MM.1S (cell line): Measurements from ENCODE around the gene EFEMP2.
"Not testable (repeated sequence)": the region's sequence is repeated elsewhere in the genome, so short reads cannot be mapped to it uniquely, and the experiment has no call there.

Source experiments
- DNase-seq: peaks from one replicate; pipeline ENCODE4 v3.0.0-alpha.2; 2015
- H2AFZ ChIP-seq: fragments of 300-600 bp; sonication (generic); 2 replicates; pipeline ENCODE4 v1.6.0; 2016; ENCODE audit warnings: antibody characterized with exemption, low read length
- H3F3A ChIP-seq: fragments of 300-600 bp; sonication (generic); 2 replicates; pipeline ENCODE4 v1.6.1; 2016; ENCODE audit warnings: mild to moderate bottlenecking, antibody characterized with exemption, low read length, moderate library complexity, mixed read lengths; ENCODE audit not compliant: insufficient read depth
- H3K27ac ChIP-seq: fragments of 300-600 bp; sonication (generic); 2 replicates; pipeline ENCODE4 v1.5.1; 2016; ENCODE audit warnings: mild to moderate bottlenecking, low read length
- H3K27me3 ChIP-seq: fragments of 300-600 bp; sonication (generic); replicated peaks from 2 replicates; pipeline ENCODE4 v1.6.0; 2016; ENCODE audit warnings: low read length; ENCODE audit not compliant: insufficient read depth
- H3K36me3 ChIP-seq: fragments of 300-600 bp; sonication (generic); replicated peaks from 2 replicates; pipeline ENCODE4 v1.6.1; 2016; ENCODE audit warnings: mild to moderate bottlenecking, low read length, mixed read lengths; ENCODE audit not compliant: insufficient read depth
- H3K4me1 ChIP-seq: fragments of 300-600 bp; sonication (generic); 2 replicates; pipeline ENCODE4 v1.6.1; 2016; ENCODE audit warnings: low read length, mixed read lengths
- H3K4me2 ChIP-seq: fragments of 300-600 bp; sonication (generic); 2 replicates; pipeline ENCODE4 v1.6.0; 2016; ENCODE audit warnings: low read depth, low read length
- H3K4me3 ChIP-seq: fragments of 300-600 bp; sonication (generic); 2 replicates; pipeline ENCODE4 v1.5.1; 2016; ENCODE audit warnings: low read length, mixed read lengths
- H3K79me2 ChIP-seq: fragments of 300-600 bp; sonication (generic); 2 replicates; pipeline ENCODE4 v1.6.1; 2016; ENCODE audit warnings: mixed run types, low read length, mixed read lengths
- H3K9ac ChIP-seq: fragments of 300-600 bp; sonication (generic); 2 replicates; pipeline ENCODE4 v1.6.1; 2016; ENCODE audit warnings: low read length, mixed read lengths
- H3K9me2 ChIP-seq: fragments of 300-600 bp; sonication (generic); replicated peaks from 2 replicates; pipeline ENCODE4 v1.6.1; 2016; ENCODE audit warnings: mild to moderate bottlenecking, low read length, mixed read lengths; ENCODE audit not compliant: insufficient read depth
- H3K9me3 ChIP-seq: fragments of 300-600 bp; sonication (generic); replicated peaks from 2 replicates; pipeline ENCODE4 v1.6.1; 2016; ENCODE audit warnings: mild to moderate bottlenecking, low read length, mixed read lengths; ENCODE audit not compliant: insufficient read depth
- H4K20me1 ChIP-seq: fragments of 300-600 bp; sonication (generic); 2 replicates; pipeline ENCODE4 v1.6.1; 2016; ENCODE audit warnings: mild to moderate bottlenecking, low read length, moderate library complexity, mixed read lengths; ENCODE audit not compliant: insufficient read depth
- EZH2 ChIP-seq: fragments of 300-600 bp; sonication (generic); optimal IDR thresholded peaks from 2 replicates; pipeline ENCODE3; 2017; ENCODE audit warnings: low read depth, mild to moderate bottlenecking, antibody characterized with exemption, low read length, mixed read lengths
- EZH2phosphoT487 ChIP-seq: fragments of 300-600 bp; sonication (generic); IDR thresholded peaks from 2 replicates; pipeline ENCODE4 v1.6.1; 2018; ENCODE audit warnings: antibody characterized with exemption, low read length
- TF ChIP-seq, protein P1 (sequence below): fragments of 300-600 bp; sonication (generic); IDR thresholded peaks from 2 replicates; pipeline ENCODE4 v1.5.1; 2016; ENCODE audit warnings: antibody characterized with exemption, low read length, mixed read lengths

Gene EFEMP2

DNA sequence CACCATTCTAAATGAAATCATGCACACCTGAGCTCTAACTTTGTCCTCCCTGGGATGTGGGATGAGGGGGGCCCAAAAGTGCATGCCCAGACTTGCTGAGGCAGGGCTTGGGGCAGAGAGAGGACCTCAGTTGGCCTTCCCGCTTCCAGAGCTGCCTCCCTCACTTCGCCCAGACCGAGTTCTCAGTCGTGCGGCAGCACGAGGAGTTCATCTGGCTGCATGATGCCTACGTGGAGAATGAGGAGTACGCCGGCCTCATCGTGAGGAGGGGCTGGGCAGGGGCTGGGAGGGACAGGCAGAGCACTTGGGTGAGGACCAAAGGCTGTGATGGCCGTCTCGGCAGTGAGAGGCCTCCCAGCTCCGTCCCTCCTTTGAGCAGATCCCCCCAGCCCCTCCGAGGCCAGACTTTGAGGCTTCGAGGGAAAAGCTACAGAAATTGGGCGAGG, 22.8 kb downstream of the EFEMP2 start:
- Histone ChIP-seq H3F3A (peaks cover 19% of the 10 kb centered on the region), H2AFZ (no peak overlapping the region), H4K20me1 (peaks cover 8% of the 10 kb centered on the region; the same call in 1 of the 2 replicates), H3K4me1 (no peaks in the 10 kb centered on the region), H3K27ac (no peak overlapping the region), H3K36me3 (peaks cover 12% of the 10 kb centered on the region), H3K27me3 (no peaks in the 10 kb centered on the region), H3K9me3 (no peaks in the 10 kb centered on the region), H3K9ac (no peak overlapping the region), H3K79me2 (peaks cover 11% of the 10 kb centered on the region), H3K4me2 (no peak overlapping the region), H3K4me3 (no peak overlapping the region), H3K9me2 (no peaks in the 10 kb centered on the region)
- TF ChIP-seq, protein P1, sequence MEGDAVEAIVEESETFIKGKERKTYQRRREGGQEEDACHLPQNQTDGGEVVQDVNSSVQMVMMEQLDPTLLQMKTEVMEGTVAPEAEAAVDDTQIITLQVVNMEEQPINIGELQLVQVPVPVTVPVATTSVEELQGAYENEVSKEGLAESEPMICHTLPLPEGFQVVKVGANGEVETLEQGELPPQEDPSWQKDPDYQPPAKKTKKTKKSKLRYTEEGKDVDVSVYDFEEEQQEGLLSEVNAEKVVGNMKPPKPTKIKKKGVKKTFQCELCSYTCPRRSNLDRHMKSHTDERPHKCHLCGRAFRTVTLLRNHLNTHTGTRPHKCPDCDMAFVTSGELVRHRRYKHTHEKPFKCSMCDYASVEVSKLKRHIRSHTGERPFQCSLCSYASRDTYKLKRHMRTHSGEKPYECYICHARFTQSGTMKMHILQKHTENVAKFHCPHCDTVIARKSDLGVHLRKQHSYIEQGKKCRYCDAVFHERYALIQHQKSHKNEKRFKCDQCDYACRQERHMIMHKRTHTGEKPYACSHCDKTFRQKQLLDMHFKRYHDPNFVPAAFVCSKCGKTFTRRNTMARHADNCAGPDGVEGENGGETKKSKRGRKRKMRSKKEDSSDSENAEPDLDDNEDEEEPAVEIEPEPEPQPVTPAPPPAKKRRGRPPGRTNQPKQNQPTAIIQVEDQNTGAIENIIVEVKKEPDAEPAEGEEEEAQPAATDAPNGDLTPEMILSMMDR = no peak
- no peak for TF ChIP-seq EZH2phosphoT487
- no peak for TF ChIP-seq EZH2
- no peak for DNase-seq

DNA sequence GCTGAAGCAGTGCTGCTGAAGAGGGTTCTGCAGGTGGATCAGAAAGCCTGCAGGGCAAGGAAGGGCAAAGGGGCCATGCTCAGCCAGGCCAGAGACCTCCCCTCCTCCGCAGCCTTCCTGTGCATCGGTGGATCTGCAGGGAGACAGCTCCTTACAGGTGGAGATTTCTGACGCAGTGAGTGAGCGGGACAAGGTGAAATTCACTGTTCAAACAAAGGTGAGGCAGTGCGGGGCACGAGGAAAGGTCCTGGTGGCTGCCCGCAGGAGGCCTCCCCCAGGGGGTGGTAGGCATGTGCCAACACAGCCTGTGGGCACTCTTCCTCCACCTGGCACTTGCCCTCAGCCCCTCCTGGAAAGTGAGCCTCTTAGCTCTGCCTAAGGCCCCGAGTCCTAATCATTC, 23.2 kb downstream of the EFEMP2 start:
- H4K20me1 ChIP-seq = peaks cover 4% of the 10 kb centered on the region; the same call in 1 of the 2 replicates
- no peaks in the 10 kb centered on the region for H3K9me2 ChIP-seq
- no peak for DNase-seq
- no peak overlapping the region for H2AFZ ChIP-seq
- H3K27me3 ChIP-seq = no peaks in the 10 kb centered on the region
- H3K9ac ChIP-seq = no peak overlapping the region
- TF ChIP-seq EZH2phosphoT487 (no peak), EZH2 (no peak)
- TF ChIP-seq, protein P1 = no peak
- no peaks in the 10 kb centered on the region for H3K9me3 ChIP-seq
- no peak overlapping the region for H3K4me3 ChIP-seq
- no peaks in the 10 kb centered on the region for H3K4me1 ChIP-seq
- no peak overlapping the region for H3K27ac ChIP-seq
- H3K36me3 ChIP-seq = peaks cover 8% of the 10 kb centered on the region
- H3K4me2 ChIP-seq = no peak overlapping the region
- H3K79me2 ChIP-seq = peaks cover 6% of the 10 kb centered on the region
- H3F3A ChIP-seq = peaks cover 15% of the 10 kb centered on the region

DNA sequence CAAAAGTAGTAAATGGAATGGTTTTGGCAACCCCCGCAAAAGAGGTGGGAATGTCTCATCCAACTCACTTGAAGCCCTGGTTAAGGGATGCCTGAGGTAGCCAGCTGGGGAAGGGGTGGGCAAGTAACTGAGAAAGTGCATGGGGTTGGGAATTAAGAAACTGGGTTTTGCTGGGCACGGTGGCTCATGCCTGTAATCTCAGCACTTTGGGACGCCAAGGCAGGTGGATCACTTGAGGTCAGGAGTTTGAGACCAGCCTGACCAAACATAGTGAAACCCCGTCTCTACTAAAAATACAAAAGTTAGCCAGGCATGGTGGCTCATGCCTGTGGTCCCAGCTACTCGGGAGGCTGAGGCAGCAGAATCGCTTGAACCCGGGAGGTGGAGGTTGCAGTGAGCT, 23.9 kb downstream of the EFEMP2 start:
- not testable (repeated sequence) for H3K4me2 ChIP-seq, H3K4me1 ChIP-seq, H4K20me1 ChIP-seq, H3K9me2 ChIP-seq, H3K79me2 ChIP-seq, H3F3A ChIP-seq, DNase-seq, H3K27ac ChIP-seq, H3K9me3 ChIP-seq, H2AFZ ChIP-seq, H3K9ac ChIP-seq, H3K4me3 ChIP-seq, H3K36me3 ChIP-seq, H3K27me3 ChIP-seq

DNA sequence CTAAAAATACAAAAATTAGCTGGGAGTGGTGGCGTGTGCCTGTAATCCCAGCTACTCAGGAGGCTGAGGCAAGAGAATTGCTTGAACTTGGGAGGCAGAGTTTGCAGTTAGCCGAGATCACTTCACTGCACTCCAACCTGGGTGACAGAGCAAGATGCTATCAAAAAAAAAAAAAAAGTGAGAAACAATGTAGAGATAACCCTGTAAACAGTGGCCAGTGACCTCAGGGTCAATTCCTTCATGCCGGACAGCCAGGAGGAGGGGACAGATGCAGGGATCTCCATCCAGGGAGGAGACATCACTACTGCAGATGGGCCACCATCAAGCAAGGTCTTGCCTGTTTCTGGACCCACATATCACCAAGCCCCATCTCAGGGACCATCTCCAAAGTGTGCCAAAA, 24.9 kb downstream of the EFEMP2 start:
- no peaks in the 10 kb centered on the region for H3K9me3 ChIP-seq
- no peaks in the 10 kb centered on the region for H3K79me2 ChIP-seq
- no peak for DNase-seq
- no peaks in the 10 kb centered on the region for H3K9me2 ChIP-seq
- TF ChIP-seq, protein P1 = no peak
- TF ChIP-seq EZH2phosphoT487 (no peak), EZH2 (no peak)
- no peaks in the 10 kb centered on the region for H3K4me1 ChIP-seq
- no peak overlapping the region for H3K9ac ChIP-seq
- no peaks in the 10 kb centered on the region for H3F3A ChIP-seq
- H3K36me3 ChIP-seq = no peaks in the 10 kb centered on the region
- H3K27ac ChIP-seq = no peak overlapping the region
- H2AFZ ChIP-seq = no peak overlapping the region
- no peaks in the 10 kb centered on the region for H3K27me3 ChIP-seq
- no peak overlapping the region for H3K4me3 ChIP-seq
- no peak overlapping the region for H3K4me2 ChIP-seq
- H4K20me1 ChIP-seq = no peaks in the 10 kb centered on the region
